ENCODE data around the gene CDO1. TPM values are rescaled to one million over a fixed set of nuclear protein-coding genes. Genes with fewer than 3 reads are reported as not detected.

CDO1 gene
- total and polyA plus RNA-seq, 4 donors: 2.9 to 31.7 (median 4.8) TPM

- Histone ChIP-seq H3K4me1 (ENCODE audit: control insufficient read depth in 5 of 5, insufficient read depth in 5 of 5, low read length in 5 of 5) (peaks cover 0 to 3% (median 0%) of the 10 kb centered on the region in 5 donors), H3K27ac (ENCODE audit: low read depth in 1 of 2, low read length in 1 of 2) (no peak overlapping the region), H3K9ac (ENCODE audit: insufficient read depth in 1 of 2, low read length in 2 of 2) (no peak overlapping the region), H3K4me3 (no peak overlapping the region), H3K36me3 (ENCODE audit: control insufficient read depth in 4 of 4, insufficient read depth in 4 of 4, low read length in 4 of 4) (no peaks in the 10 kb centered on the region), H3K27me3 (ENCODE audit: control insufficient read depth in 3 of 3, insufficient read depth in 3 of 3, low read length in 2 of 3) (no peaks in the 10 kb centered on the region), H3K9me3 (ENCODE audit: control insufficient read depth in 4 of 4, insufficient read depth in 3 of 4, low read length in 3 of 4) (no peaks in the 10 kb centered on the region)
- TF ChIP-seq, protein P1, sequence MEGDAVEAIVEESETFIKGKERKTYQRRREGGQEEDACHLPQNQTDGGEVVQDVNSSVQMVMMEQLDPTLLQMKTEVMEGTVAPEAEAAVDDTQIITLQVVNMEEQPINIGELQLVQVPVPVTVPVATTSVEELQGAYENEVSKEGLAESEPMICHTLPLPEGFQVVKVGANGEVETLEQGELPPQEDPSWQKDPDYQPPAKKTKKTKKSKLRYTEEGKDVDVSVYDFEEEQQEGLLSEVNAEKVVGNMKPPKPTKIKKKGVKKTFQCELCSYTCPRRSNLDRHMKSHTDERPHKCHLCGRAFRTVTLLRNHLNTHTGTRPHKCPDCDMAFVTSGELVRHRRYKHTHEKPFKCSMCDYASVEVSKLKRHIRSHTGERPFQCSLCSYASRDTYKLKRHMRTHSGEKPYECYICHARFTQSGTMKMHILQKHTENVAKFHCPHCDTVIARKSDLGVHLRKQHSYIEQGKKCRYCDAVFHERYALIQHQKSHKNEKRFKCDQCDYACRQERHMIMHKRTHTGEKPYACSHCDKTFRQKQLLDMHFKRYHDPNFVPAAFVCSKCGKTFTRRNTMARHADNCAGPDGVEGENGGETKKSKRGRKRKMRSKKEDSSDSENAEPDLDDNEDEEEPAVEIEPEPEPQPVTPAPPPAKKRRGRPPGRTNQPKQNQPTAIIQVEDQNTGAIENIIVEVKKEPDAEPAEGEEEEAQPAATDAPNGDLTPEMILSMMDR (IDR thresholded peaks at IDR 0.05; ENCODE audit: control extremely low read depth, extremely low read depth): no peak
- ATAC-seq (ENCODE audit: insufficient read depth, low FRiP score) (no peak), DNase-seq (no peak)
- WGBS, 2 donors: 88 to 95% methylated on average over 3 of the region's 3 CpGs
Observed at GRCh38 chr5:115796656-115797055, 19.8 kb downstream of the CDO1 start.

GRCh38 chr5:115795700-115796099 lies 20.8 kb downstream of the CDO1 start:
- no peaks in the 10 kb centered on the region for H3K36me3 ChIP-seq (ENCODE audit: control insufficient read depth in 4 of 4, insufficient read depth in 4 of 4, low read length in 4 of 4)
- DNase-seq (no peak), ATAC-seq (ENCODE audit: insufficient read depth, low FRiP score) (no peak)
- 94 to 96% methylated on average over 1 of the region's 1 CpG for WGBS, 2 donors
- no peaks in the 10 kb centered on the region for H3K27me3 ChIP-seq (ENCODE audit: control insufficient read depth in 3 of 3, insufficient read depth in 3 of 3, low read length in 2 of 3)
- no peak overlapping the region for H3K27ac ChIP-seq (ENCODE audit: low read depth in 1 of 2, low read length in 1 of 2)
- H3K4me1 ChIP-seq (ENCODE audit: control insufficient read depth in 5 of 5, insufficient read depth in 5 of 5, low read length in 5 of 5): peaks cover 0 to 3% (median 0%) of the 10 kb centered on the region in 5 donors
- no peaks in the 10 kb centered on the region for H3K9me3 ChIP-seq (ENCODE audit: control insufficient read depth in 4 of 4, insufficient read depth in 3 of 4, low read length in 3 of 4)
- TF ChIP-seq, protein P1 (IDR thresholded peaks at IDR 0.05; ENCODE audit: control extremely low read depth, extremely low read depth): no peak
- H3K9ac ChIP-seq (ENCODE audit: insufficient read depth in 1 of 2, low read length in 2 of 2): no peak overlapping the region
- H3K4me3 ChIP-seq: no peak overlapping the region

GRCh38 chr5:115788440-115788839 lies 28.0 kb downstream of the CDO1 start:
- 95 to 97% methylated on average over 1 of the region's 1 CpG for WGBS, 2 donors
- no peaks in the 10 kb centered on the region for H3K36me3 ChIP-seq (ENCODE audit: control insufficient read depth in 4 of 4, insufficient read depth in 4 of 4, low read length in 4 of 4)
- no peak overlapping the region for H3K27ac ChIP-seq (ENCODE audit: low read depth in 1 of 2, low read length in 1 of 2)
- H3K4me1 ChIP-seq (ENCODE audit: control insufficient read depth in 5 of 5, insufficient read depth in 5 of 5, low read length in 5 of 5): peaks cover 0 to 7% (median 0%) of the 10 kb centered on the region in 5 donors
- no peak overlapping the region for H3K4me3 ChIP-seq
- ATAC-seq (ENCODE audit: insufficient read depth, low FRiP score) (no peak), DNase-seq (no peak)
- no peak overlapping the region for H3K9ac ChIP-seq (ENCODE audit: insufficient read depth in 1 of 2, low read length in 2 of 2)
- H3K9me3 ChIP-seq (ENCODE audit: control insufficient read depth in 4 of 4, insufficient read depth in 3 of 4, low read length in 3 of 4): peaks cover 0 to 2% (median 0%) of the 10 kb centered on the region in 4 donors
- TF ChIP-seq, protein P1 (IDR thresholded peaks at IDR 0.05; ENCODE audit: control extremely low read depth, extremely low read depth): no peak
- no peaks in the 10 kb centered on the region for H3K27me3 ChIP-seq (ENCODE audit: control insufficient read depth in 3 of 3, insufficient read depth in 3 of 3, low read length in 2 of 3)

GRCh38 chr5:115787426-115787825 lies 29.0 kb downstream of the CDO1 start:
- H3K36me3 ChIP-seq (ENCODE audit: control insufficient read depth in 4 of 4, insufficient read depth in 4 of 4, low read length in 4 of 4): no peaks in the 10 kb centered on the region
- no peak overlapping the region for H3K9ac ChIP-seq (ENCODE audit: insufficient read depth in 1 of 2, low read length in 2 of 2)
- peaks cover 0 to 7% (median 0%) of the 10 kb centered on the region in 5 donors for H3K4me1 ChIP-seq (ENCODE audit: control insufficient read depth in 5 of 5, insufficient read depth in 5 of 5, low read length in 5 of 5)
- DNase-seq (no peak), ATAC-seq (ENCODE audit: insufficient read depth, low FRiP score) (no peak)
- peaks cover 0 to 2% (median 0%) of the 10 kb centered on the region in 4 donors for H3K9me3 ChIP-seq (ENCODE audit: control insufficient read depth in 4 of 4, insufficient read depth in 3 of 4, low read length in 3 of 4)
- H3K27me3 ChIP-seq (ENCODE audit: control insufficient read depth in 3 of 3, insufficient read depth in 3 of 3, low read length in 2 of 3): no peaks in the 10 kb centered on the region
- H3K27ac ChIP-seq (ENCODE audit: low read depth in 1 of 2, low read length in 1 of 2): no peak overlapping the region
- TF ChIP-seq, protein P1 (IDR thresholded peaks at IDR 0.05; ENCODE audit: control extremely low read depth, extremely low read depth): no peak
- H3K4me3 ChIP-seq: no peak overlapping the region
- WGBS, 2 donors: 31 to 71% methylated on average over 1 of the region's 1 CpG

Data from lung (tissue), 12 donors.